GM21825 (cell line): ENCODE data around the gene FANCE.
A peak's percentile ranks its signal among the peaks of the same experiment; 100 is the strongest.

Source experiments
- ATAC-seq: cut with Tn5 transposase; IDR thresholded peaks from one replicate; pipeline ENCODE4 v1.9.1; 2021; ENCODE audit warnings: mild to moderate bottlenecking, moderate library complexity; ENCODE audit not compliant: unreplicated experiment

FANCE gene

DNA sequence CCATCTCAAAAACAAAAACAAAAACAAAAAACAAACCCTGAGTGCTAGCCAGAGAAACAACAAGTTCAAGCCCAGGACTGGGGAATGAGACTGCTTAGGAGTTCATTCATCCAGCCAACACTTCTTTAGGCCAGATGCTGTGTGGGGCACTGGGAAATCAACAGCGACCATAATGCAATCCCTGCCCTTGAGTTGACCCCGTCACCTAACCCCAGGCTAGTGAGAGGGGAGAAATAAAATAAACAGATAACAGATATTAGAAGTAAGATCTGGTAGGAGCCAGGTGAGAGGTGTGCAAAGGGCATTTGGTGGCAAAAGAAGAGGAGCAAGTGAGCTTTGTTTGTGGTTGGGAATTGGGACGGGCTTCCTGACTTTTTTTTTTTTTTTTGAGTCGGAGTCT lies 11.2 kb downstream of the FANCE start:
- ATAC-seq: no peak

DNA sequence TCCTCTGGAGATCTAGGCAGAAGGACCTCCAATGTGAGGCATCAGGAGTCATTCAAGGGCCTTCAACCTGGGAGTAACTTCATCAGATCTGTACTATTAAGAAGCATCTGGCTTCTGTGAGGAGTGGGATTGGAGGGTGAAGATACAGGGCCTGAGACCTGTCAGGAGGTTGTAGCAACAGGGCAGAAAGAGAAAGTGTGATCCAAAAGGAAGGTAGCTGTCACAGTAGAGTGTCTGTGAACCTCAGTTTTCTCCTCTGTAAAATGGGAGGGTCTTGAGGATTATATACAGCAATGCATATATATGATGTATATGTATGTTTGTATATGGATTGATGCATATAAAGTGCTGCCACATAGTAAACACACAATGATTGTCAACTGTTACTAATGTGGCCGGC lies 13.5 kb downstream of the FANCE start:
- no peak for ATAC-seq

DNA sequence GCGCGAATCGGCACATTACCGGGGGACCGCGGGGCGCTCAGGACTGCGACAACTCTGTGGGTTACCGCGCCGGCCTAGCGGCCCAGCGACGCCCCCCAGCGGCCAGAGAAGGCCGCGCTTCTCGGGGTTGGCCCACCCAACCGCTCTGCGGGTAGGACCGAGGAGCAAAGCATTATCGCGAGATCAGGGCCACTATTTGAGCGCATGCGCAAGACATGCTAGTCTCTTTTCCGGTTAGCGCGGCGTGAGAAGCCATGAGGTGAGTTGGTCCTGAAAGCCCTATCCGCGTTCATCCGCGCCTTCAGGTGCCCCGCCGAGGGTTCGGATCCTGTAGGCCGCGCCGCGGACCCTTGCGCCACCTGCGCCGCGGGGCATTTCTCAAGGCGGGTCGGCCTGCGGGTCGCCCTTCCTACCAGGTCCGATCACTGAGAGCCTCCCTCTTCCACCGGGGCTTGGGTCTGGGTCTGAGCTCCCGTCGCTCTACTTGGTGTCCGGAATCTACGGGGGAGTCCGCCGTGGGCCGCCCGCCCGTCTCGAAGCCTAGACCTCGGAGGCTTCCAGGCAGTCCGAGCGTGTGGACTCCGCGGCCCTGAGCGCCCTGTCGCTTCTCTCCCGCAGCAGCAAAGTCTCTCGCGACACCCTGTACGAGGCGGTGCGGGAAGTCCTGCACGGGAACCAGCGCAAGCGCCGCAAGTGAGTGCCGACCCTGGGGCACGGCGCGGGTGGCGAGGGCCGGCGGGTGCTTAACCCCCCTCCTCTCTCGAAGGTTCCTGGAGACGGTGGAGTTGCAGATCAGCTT lies 16.2 kb downstream of the FANCE start, which contains the start of gene RPL10A:
TSS of gene RPL10A (plus strand) at position 221 of the 799 bp plus-strand sequence. CDS start at position 255, 34 bp downstream.
- peak; percentile 76 for ATAC-seq

DNA sequence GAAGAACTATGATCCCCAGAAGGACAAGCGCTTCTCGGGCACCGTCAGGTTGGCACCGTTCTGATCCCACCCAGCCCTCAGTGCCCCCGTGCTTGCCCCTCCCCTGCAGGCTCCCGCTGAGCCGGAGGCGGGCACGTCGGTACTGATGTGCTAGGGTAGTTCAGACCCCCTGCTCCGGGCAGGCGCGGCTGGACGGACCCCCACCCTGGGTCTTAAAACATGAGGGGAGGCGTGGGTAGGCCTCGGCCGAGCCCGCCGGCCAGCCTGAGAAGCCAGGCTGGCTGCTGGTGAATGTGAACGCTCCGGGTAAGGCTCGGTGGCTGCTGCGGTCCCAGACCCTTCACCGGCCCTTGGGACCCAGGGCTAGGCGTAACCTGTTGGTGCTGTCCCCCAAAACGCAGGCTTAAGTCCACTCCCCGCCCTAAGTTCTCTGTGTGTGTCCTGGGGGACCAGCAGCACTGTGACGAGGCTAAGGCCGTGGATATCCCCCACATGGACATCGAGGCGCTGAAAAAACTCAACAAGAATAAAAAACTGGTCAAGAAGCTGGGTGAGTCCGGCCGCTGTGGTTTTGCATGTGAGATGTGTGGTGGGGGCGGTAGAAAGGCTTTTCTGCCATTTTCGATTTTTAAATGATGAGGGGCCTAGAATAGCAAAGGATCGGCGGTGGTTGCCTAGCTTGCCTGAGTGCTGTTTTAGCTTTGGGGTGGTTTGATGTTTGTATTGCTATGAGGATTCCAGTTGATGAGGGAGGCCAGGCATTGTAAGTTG lies 17.0 kb downstream of the FANCE start:
- ATAC-seq: no peak

DNA sequence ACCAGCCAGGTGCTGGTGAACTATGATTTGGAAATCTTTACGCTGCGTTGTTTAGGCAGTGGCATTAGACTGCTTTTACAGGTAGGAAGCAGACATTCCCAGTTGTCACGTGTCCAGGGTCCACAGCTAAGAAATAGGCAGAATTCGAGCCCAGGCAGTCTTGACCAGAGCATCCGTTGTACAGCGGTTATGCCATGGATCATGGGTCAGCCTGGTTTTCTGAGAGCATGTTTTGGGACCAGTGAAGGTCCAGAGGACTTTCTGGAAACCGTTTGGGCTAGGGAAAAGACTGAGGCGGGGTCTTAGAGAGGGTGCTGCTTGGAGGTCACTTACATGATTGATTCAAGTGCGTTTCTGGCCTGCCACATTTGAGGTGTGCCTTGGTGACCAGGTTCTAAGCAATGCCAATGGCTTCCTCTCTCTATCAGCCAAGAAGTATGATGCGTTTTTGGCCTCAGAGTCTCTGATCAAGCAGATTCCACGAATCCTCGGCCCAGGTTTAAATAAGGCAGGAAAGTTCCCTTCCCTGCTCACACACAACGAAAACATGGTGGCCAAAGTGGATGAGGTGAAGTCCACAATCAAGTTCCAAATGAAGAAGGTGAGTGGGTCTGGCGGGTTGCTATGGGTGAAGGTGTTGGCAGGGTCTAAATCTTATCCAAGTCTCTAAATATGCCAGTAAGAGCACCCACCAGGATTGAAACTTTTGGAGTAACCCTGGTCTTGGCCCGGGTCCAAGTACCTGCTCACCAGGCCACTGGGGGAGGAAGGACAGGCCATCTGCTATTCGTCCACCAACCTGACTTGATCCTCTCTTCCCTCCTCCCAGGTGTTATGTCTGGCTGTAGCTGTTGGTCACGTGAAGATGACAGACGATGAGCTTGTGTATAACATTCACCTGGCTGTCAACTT lies 17.9 kb downstream of the FANCE start:
- ATAC-seq: no peak

DNA sequence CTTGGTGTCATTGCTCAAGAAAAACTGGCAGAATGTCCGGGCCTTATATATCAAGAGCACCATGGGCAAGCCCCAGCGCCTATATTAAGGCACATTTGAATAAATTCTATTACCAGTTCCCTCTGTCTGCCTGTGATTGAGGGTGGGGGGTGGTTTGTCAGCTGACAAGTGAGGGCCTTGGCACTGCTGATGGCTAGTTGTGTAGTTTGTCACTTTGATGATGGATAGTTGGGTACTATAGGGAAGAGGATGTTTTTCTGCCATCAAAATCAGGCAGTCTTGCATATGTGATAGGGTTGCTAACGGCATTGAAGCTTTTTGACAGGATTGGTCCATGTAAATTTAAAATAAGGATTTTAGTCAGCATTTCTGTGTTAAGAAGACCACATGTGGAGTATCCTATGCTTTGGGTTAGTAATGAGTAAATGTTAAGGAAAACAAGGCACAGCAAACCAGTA lies 18.6 kb downstream of the FANCE start:
- ATAC-seq: no peak

DNA sequence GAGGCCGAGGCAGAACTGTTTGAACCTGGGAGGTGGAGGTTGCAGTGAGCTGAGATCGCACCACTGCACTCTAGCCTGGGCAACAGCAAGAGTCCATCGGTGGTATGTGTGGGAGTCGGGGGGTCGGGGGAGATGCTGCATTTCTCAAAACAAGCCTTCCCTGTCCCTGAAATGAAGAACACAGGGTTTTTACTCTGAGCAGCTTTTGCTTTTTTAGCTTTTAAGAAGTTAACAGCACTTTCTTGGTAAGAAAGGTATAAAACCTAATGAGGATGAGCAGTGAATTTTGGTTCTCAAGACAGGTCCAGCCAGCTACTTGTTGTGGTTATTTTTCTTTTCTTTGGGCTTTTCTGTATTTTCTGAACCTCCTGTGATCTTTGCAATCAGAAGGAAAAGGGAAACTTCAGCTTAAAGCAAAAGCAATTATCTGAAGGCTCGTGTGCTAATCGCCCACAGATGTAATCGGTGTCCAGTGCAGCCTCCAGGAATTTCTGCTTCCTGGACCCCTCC lies 19.8 kb downstream of the FANCE start:
- ATAC-seq: no peak

DNA sequence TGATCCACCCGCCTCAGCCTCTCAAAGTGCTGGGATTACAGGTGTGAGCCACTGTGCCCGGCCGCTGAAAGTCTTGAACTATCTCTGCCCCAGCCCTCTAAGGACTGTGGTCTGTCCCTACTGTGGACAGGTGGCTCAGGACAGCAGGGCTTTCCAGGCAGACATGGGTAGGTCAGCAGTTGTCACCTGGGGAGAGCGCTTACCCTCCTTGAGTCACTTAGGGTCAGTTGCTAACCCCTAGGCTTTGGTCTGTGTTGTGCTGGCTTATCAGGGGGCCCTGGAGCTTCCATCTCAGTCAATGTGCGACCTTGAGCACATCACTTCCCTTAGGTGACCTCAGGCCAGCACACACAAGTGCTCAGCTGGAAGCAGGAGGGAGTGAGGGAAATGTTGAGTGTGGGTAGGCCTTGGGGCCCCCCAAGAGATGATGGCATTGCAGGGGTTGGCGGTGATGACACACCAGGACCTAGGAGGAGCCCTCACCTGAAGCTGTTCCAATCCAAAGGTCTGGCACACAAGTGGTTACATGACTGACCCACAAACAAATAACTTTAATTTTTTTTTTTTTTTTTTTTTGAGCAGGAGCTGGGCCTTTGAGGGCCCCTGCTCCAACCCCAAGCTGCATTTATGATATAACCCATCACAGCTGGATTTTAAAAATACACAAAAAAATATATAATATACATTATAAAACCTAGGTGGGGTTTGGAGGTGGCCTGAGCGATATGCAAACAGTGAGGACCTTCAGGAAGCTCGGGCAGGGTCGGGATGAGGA lies 21.1 kb downstream of the FANCE start:
- no peak for ATAC-seq

DNA sequence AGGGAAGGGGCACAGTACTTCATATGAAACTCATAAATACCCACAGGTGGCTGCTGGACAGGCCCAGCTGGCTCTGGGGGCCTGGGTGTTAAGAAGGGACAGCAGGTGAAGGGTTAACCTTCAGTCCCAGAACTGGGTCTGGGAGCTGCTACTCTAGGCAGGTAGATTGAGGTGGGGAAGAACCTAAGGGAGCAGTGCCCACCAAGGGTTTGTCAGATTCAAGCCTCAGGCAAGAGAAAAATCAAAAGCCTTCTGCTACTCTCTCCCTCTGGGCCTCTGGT lies 21.7 kb downstream of the FANCE start:
- ATAC-seq: no peak

DNA sequence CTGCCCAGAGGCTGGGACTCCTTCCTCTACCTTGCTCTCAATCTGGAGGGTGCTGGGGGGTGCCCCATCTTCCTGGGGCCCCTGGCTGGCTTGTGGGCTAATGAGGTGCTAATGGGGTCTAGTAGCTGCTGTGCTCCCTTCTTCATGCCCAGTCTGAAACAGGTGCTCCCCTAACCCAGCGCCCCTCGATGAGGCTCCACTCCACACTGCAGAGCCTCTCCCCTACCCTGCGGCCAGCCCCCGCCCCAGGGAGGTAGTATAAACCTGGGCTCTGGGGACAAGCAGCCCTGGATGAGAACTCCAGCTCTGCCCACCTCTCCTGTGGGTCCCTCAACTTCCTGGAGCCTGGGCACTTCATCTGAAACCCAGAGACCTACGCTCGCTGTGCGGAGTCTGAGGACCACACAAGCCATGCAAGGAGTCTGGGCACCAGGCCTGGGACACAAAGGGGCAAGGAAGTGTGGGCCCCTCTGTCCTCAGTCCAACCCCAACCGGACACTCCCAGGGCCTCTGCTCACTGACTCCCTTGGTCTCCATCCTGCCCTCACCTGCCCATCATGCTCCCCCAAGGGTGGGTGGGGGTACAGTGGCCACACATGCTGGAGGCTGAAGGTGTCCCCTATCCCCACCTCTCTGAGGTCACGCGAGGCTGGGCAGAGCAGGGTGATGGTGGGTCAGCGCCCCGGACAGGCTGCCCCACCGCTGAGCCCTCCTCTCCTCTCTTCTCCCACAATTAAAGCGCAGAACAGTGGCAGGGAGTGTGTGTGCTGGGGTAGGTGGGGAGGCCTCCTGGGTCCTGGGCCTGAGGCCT lies 22.2 kb downstream of the FANCE start:
- ATAC-seq: no peak

DNA sequence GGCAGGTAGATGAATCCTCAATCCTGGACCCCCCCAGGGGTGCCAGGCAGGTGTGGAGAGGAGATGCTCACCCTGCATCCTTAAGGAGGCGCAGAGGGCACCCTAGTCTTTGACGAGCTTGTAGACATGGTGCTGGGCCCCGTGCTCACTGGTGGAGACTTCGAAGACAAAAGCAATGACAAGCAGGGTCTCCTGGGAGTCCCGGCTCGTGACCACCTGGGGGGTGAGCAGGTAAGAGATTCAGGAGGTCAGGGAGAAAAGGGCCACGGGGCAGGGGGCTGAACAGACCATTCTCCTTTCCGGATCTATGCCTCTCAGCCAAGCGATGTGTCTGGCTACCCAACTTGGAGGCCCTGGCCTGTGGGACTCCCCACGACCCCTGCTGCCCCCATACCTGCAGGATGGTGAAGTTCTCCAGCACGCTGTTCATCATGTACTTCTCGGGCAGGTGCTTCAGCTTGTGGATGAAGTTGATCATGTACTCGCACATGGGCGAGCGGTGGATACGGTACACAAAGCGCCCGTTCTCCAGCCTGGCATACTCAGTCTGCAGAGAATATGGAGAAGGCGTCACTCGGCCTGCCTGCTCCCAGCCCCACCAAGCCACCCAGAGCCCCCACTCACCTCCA lies 22.9 kb downstream of the FANCE start:
- no peak for ATAC-seq

DNA sequence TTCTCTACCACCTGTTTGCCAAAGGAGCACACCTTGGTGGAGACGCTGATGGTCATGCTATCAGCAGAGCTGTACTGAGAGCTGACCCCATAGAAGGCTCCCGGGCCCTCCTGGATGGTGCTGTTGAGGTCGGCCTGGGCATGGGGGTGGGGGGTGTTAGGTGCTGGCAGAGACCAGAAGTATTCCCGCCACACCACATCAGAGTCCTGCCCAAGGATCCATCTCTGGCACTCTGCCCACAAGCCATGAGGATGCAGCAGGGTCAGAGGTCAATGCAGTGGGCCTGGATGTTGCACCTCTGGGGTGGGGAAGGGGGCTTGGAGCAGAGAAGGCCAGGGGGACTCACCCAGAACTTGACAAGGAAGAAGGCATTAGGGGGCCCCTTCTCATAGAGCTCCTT lies 23.4 kb downstream of the FANCE start:
- no peak for ATAC-seq

DNA sequence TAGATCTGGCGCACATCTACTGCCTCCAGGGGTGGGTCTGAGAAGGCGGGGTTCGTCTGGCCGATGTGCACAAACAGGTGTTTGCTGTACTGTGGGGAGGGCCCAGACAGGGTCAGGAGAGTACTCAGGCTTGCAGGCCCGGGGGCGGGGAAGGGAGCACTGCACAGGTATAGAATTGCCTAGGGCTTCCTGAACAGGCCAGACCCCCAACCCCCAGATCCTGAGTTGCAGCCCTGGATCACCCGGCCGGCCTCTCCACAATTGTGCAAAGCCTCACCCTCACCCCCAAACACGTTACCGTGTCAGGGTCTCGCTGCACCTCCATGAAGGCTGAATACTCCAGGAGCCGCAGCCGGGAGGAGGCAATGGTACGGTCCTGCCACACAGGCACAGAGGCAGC lies 23.9 kb downstream of the FANCE start:
- ATAC-seq: no peak

DNA sequence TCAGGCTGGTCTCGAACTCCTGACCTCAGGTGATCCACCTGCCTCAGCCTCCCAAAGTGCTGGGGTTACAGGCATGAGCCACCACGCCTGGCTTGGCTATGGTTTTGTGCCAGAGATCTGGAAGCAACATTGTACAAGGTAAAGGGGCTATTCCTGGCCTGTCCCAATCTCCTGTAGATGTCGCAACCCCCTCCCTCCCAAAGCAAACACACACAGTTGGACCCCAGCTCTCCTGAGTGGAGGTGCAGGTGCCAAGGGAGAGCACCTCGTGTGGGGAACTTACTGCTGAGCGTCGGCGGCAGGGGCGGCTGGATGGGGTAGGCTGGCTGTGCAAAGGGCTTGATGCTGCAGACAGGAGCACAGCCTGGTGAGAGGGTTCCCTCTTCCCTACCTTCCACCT lies 24.9 kb downstream of the FANCE start:
- ATAC-seq: no peak

DNA sequence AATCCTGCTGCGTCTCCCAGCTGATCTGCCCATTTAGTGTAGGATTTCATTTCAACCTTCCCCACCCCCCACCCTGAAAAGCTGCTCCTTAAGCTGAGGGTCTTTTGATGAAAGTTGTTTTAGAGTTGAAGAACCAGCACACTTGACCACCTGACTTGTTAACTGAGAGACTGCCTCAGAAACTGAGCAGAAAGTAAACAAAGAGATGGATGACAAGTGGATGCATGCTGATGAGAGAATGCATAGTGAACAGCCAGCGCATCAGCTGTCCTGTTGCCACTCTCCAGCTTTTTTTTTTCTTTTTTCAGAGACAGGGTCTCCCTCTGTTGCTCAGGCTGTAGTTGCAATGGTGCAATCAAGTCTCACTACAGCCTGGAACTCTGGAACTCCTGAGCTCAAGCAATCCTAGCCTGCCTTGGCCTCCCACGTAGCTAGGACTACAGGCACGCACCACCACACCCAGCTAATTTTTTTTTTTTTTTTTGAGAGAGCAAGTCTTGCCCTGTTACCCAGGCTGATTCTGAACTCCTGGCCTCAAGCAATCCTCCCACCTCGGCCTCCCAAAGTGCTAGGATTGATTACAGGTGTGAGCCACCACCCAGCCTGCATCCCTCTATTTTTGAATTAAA lies 25.5 kb downstream of the FANCE start:
- ATAC-seq: no peak

DNA sequence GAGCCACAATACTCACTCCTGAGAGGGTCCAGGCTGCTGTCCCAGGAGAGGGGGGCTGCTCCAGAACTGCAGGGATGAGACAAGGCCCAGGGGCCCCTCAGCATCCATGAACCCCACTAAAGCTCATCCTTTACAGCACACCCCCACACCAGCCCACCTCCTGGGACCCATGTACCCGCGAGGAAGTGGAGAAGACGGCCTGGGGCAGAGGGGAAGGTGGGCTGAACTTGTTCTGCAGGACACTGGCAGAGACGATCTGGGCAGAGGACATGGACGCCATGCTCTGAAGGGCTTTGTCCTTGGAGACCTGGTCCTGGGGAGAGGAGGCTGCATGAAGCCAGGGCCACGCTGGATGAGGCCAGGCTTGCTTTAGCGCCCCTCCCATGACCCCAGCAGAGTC lies 26.1 kb downstream of the FANCE start:
- ATAC-seq: no peak

DNA sequence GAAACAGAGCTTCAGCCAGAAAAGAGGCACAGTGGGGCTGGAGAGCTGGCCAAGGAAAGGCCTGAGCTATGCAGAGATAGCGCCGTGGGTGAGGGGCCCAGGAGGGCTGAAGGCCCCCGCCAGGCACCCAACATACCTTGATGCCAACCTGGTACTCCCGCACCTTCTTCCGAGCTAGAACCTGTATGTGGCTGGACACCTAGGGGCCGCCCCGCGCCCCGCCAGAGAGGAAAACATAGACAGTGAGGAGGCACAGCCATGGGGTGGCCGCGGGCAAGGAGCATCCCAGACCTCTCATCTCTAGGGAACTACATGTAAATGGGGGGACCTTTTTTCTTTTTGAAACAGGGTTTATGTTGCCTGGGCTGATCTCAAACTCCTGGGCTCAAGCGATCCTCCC lies 28.0 kb downstream of the FANCE start:
- no peak for ATAC-seq

DNA sequence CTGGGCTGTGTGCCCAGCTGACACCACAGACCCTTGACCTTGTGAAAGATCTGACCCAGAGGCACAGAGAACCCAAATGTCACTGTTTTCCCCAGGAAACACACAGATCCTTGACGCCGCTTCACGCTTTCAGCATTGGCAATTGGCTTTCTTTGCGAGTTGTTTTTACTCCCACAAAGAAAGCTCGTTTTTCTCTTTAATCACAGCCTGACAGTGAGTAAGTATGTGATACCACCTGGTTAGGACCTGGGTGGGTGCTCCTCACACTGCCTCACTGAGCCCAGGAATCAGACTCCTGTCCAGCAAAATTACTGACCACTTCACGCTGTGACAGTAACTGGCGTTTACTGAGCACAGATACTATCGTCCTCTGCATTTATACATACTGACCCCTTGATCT lies 29.1 kb downstream of the FANCE start:
- no peak for ATAC-seq

DNA sequence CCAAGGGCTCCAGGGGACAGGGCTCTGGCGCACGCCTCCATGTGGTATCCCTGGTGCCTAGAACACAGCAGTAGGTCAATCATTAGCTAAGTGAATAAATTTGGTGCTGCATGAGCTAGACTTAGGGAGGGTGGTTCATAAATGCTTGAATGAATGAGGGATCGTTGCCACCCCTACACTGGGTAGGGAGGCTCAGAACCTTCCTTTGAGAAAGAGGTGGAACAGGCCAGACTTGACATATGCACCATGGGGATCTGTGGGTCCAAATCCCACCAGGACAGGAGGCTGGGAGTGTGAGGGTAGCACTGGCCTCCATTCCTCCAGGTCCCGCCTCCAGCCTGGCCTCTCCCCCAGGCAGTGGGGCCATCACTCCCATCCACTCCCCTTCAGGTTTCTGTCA lies 30.9 kb downstream of the FANCE start:
- no peak for ATAC-seq
